ENCODE data around the gene HOXA3.

The HOXA3 gene

DNA sequence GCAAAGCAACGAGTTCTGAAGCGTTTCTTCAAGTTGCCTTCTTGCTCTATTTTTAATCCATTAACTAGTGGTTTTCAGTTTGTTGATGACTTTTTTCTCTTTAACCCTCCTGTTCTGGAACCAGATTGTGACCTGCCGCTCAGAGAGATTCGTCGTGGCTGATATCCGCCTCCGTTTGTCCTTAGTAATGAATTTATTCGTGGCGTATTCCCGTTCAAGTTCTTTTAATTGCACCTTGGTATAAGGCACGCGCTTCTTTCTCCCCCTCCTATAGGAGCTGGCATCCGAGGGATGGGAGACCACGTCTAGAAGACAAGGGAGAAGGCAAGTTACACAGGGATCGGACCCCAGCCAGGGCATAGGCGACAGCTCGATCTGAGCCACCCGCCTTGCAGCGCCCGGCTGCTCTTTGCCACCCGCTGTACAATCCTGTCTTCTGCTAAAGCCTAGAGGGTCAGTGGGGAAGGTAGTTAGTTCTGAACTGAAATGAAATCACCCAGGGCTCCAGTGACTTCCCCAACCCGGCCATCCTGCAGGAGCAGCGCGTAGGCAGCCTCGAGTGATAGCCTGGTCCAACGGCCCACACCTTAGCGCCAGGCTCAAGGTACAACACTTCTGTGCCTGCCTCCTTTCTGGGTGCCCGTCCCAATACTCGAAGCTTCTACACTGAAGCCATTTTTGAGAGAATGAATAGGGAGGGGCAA lies 45.9 kb upstream of the HOXA3 start:
- DNase-seq (ENCODE audit: low read depth): no peak
- TF ChIP-seq, protein P1, sequence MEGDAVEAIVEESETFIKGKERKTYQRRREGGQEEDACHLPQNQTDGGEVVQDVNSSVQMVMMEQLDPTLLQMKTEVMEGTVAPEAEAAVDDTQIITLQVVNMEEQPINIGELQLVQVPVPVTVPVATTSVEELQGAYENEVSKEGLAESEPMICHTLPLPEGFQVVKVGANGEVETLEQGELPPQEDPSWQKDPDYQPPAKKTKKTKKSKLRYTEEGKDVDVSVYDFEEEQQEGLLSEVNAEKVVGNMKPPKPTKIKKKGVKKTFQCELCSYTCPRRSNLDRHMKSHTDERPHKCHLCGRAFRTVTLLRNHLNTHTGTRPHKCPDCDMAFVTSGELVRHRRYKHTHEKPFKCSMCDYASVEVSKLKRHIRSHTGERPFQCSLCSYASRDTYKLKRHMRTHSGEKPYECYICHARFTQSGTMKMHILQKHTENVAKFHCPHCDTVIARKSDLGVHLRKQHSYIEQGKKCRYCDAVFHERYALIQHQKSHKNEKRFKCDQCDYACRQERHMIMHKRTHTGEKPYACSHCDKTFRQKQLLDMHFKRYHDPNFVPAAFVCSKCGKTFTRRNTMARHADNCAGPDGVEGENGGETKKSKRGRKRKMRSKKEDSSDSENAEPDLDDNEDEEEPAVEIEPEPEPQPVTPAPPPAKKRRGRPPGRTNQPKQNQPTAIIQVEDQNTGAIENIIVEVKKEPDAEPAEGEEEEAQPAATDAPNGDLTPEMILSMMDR (conservative IDR thresholded peaks at IDR 0.05; ENCODE audit: control insufficient read depth, insufficient read depth, low read depth, low read length): no peak
- H3K4me3 ChIP-seq (ENCODE audit: control insufficient read depth, low read depth, low read length): no peak overlapping the region

- no peak overlapping the region for H3K4me3 ChIP-seq (ENCODE audit: control insufficient read depth, low read depth, low read length)
- TF ChIP-seq, protein P1 (conservative IDR thresholded peaks at IDR 0.05; ENCODE audit: control insufficient read depth, insufficient read depth, low read depth, low read length): no peak
- DNase-seq (ENCODE audit: low read depth): no peak
These were observed 45.0 kb upstream of the HOXA3 start for GRCh38 chr7:27197137-27198042.

DNA sequence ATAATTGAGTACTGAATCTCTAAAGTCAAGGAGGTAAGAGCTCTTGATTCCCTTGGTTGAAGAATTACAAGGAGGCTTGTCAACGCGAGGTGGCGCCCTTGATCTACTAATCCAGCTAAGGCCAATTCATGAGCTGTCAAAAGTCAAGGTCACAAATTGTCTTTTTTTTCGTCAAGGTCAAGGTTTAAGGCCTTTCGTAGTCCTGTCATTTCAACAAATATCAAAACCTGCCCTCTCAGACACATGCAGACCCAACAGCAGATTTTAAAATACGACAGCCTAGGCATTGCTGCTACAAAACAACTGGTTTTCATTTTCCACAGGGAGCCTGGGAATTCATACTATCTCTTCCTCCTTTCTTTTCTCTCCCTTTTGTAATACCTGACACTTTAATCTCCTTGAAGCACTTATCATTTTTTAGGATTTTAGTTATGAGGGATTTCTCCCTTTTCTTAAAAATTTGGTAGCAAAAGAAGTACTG lies 43.9 kb upstream of the HOXA3 start:
- DNase-seq (ENCODE audit: low read depth): peak; percentile 75
- H3K4me3 ChIP-seq (ENCODE audit: control insufficient read depth, low read depth, low read length): no peak overlapping the region
- TF ChIP-seq, protein P1 (conservative IDR thresholded peaks at IDR 0.05; ENCODE audit: control insufficient read depth, insufficient read depth, low read depth, low read length): peak; percentile 87

DNA sequence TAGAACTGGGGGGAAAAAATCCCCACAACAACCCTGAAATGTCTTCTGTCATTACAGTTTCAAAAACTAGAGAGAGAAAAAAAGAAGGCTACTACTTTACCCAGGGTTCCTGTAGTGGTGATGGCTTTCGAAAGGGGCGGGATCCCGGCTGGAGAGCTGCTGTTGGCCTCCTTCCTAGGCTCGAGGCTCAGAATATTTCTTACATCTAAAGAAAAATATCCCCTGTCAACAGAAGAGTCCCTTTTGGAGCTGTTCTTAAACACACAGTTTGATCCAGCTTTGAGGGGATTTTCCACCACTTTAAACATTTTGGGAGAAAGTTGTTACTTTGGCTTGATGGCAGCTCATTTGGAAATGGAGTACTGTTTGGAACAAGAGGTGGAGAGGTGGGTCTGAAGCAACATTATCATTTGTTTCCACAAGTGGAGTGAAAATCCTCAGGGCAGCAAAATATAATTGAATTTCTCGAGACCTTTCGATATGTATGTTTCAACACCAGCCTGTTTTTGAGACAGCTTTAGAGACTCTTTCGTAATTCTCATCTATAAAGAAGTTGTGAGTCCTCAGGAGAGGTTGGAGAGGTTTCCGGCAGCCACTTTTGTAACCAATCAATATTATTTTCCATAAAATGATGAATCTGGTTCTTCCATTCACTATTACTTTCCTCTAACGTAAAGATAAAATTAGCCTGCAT lies 42.5 kb upstream of the HOXA3 start:
- DNase-seq (ENCODE audit: low read depth): no peak
- TF ChIP-seq, protein P1 (conservative IDR thresholded peaks at IDR 0.05; ENCODE audit: control insufficient read depth, insufficient read depth, low read depth, low read length): no peak
- no peak overlapping the region for H3K4me3 ChIP-seq (ENCODE audit: control insufficient read depth, low read depth, low read length)

DNA sequence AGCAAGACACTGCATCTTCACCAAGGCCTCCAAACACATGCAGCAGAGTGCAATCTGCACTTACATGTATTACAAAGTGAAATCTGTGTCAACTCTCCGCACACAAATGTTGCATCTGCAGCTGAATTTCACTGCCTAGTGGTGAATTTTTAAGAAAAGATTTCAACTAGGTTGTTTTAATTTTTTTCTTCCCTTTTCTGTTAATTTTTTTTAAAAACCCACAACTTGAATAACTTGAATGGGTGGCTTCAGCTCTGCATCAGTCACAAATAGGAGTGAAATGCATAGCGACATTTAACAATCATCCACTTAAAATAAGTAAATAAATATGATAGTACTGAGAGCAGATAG lies 41.6 kb upstream of the HOXA3 start:
- no peak for DNase-seq (ENCODE audit: low read depth)
- TF ChIP-seq, protein P1 (conservative IDR thresholded peaks at IDR 0.05; ENCODE audit: control insufficient read depth, insufficient read depth, low read depth, low read length): no peak

GRCh38 chr7:27193335-27194001 lies 41.1 kb upstream of the HOXA3 start:
- TF ChIP-seq, protein P1 (conservative IDR thresholded peaks at IDR 0.05; ENCODE audit: control insufficient read depth, insufficient read depth, low read depth, low read length): no peak
- no peak overlapping the region for H3K4me3 ChIP-seq (ENCODE audit: control insufficient read depth, low read depth, low read length)
- no peak for DNase-seq (ENCODE audit: low read depth)

More for the DNA sequence above, 41.6 kb upstream of the HOXA3 start:
- H3K4me3 ChIP-seq (ENCODE audit: control insufficient read depth, low read depth, low read length): no peak overlapping the region
